ENCODE measurements around the gene MAT1A.
"Not testable (repeated sequence)": the region's sequence is repeated elsewhere in the genome, so short reads cannot be mapped to it uniquely, and the experiment has no call there.

Gene MAT1A

GRCh38 chr10:80260295-80261243 is 28.9 kb downstream of the MAT1A start:
- H3K9me3 Mint-ChIP-seq: no peaks in the 10 kb centered on the region
- H3K27ac Mint-ChIP-seq: no peak overlapping the region
- H3K4me3 Mint-ChIP-seq: no peak overlapping the region
- no peaks in the 10 kb centered on the region for H3K36me3 Mint-ChIP-seq
- peaks cover 2% of the 10 kb centered on the region for H3K27me3 Mint-ChIP-seq
- H3K4me1 Mint-ChIP-seq: no peaks in the 10 kb centered on the region

DNA sequence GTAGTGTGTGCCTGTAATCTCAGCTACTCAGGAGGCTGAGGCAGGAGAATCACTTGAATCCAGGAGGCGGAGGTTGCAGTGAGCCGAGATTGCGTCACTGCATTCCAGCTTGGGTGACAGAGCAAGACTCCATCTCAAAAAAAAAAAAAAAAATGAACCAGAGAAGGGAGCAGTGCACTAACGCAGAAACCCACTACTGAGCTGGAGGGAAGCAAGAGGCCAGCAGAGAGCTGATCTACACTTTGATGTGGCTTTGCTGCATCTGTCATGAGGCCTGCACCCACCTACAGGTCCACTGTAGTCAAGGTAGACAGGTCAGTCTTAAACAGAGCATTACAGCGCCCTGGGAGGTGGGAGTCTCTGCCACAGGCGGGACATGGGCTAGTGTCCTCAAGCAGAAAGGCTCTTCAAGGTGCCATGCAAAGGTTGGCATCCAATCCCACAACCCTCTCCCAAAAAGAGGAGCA is 30.0 kb downstream of the MAT1A start:
- no peaks in the 10 kb centered on the region for H3K4me1 Mint-ChIP-seq
- H3K27ac Mint-ChIP-seq: no peak overlapping the region
- H3K36me3 Mint-ChIP-seq: no peaks in the 10 kb centered on the region
- H3K27me3 Mint-ChIP-seq: no peaks in the 10 kb centered on the region
- H3K9me3 Mint-ChIP-seq: no peaks in the 10 kb centered on the region
- H3K4me3 Mint-ChIP-seq: no peak overlapping the region

DNA sequence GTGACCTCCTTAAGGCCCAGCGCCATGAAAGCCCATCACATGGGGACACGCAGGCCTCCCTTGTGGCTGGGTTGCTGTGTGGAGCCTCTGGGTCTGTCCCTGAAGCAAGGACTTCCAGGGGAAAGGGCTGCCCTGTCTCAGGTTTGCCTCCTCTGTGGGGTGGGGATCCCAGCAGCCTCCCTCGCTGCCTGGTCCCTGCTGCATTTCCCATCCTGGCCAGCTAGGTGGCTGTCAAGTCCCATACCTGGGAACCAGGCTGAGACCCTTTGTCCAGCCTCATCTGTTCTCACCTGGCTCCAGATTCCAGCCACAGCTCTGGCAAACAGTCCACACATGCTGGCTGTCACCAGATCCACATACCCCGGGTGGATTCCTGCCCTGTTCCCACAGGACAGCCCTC is 32.7 kb downstream of the MAT1A start:
- H3K27ac Mint-ChIP-seq, H3K36me3 Mint-ChIP-seq, H3K4me3 Mint-ChIP-seq, H3K27me3 Mint-ChIP-seq, H3K9me3 Mint-ChIP-seq, H3K4me1 Mint-ChIP-seq: not testable (repeated sequence)

DNA sequence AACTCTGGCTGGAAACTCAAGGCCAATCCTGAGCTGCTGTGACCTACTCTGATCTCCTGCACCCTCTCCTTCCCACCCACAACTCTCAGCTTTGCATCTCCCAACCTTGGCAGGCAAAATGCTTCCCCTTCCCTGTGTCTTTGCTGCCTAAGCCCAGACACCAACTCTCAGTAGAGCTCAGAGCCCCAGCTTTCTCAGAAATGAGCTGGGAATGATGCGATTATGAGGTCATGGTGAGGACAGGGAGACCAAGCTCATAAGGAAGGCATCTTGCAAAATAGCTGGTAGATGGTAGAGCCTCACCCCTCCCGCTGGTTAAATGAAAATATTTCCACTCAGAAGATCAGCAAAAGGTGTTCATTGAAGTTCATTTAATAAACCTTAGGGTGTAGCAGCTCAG is 34.7 kb downstream of the MAT1A start:
- not testable (repeated sequence) for H3K27me3 Mint-ChIP-seq, H3K4me1 Mint-ChIP-seq, H3K4me3 Mint-ChIP-seq, H3K9me3 Mint-ChIP-seq, H3K27ac Mint-ChIP-seq, H3K36me3 Mint-ChIP-seq

GRCh38 chr10:80253963-80254271 is 35.5 kb downstream of the MAT1A start:
- not testable (repeated sequence) for H3K4me3 Mint-ChIP-seq, H3K4me1 Mint-ChIP-seq, H3K27me3 Mint-ChIP-seq, H3K36me3 Mint-ChIP-seq, H3K27ac Mint-ChIP-seq, H3K9me3 Mint-ChIP-seq

GRCh38 chr10:80253266-80253962 is 36.0 kb downstream of the MAT1A start:
- H3K4me1 Mint-ChIP-seq: no peaks in the 10 kb centered on the region
- H3K27me3 Mint-ChIP-seq: no peaks in the 10 kb centered on the region
- no peaks in the 10 kb centered on the region for H3K36me3 Mint-ChIP-seq
- H3K27ac Mint-ChIP-seq: no peak overlapping the region
- H3K4me3 Mint-ChIP-seq: no peak overlapping the region
- no peaks in the 10 kb centered on the region for H3K9me3 Mint-ChIP-seq

- Mint-ChIP-seq H3K9me3 (no peaks in the 10 kb centered on the region), H3K36me3 (no peaks in the 10 kb centered on the region), H3K27me3 (no peaks in the 10 kb centered on the region), H3K4me1 (no peaks in the 10 kb centered on the region), H3K4me3 (no peak overlapping the region), H3K27ac (no peak overlapping the region)
Measured at GRCh38 chr10:80252296-80252887, 37.1 kb downstream of the MAT1A start.

GRCh38 chr10:80251703-80252280 is 37.7 kb downstream of the MAT1A start:
- H3K27me3 Mint-ChIP-seq, H3K36me3 Mint-ChIP-seq, H3K4me3 Mint-ChIP-seq, H3K4me1 Mint-ChIP-seq, H3K9me3 Mint-ChIP-seq, H3K27ac Mint-ChIP-seq: not testable (repeated sequence)

- not testable (repeated sequence) for H3K27me3 Mint-ChIP-seq
Measured at GRCh38 chr10:80250399-80250798, 39.1 kb downstream of the MAT1A start.

GRCh38 chr10:80249906-80250305 is 39.6 kb downstream of the MAT1A start:
- H3K4me3 Mint-ChIP-seq, H3K27ac Mint-ChIP-seq, H3K9me3 Mint-ChIP-seq, H3K36me3 Mint-ChIP-seq, H3K4me1 Mint-ChIP-seq, H3K27me3 Mint-ChIP-seq: not testable (repeated sequence)

More at GRCh38 chr10:80250399-80250798, 39.1 kb downstream of the MAT1A start:
- H3K9me3 Mint-ChIP-seq, H3K4me1 Mint-ChIP-seq, H3K4me3 Mint-ChIP-seq, H3K36me3 Mint-ChIP-seq, H3K27ac Mint-ChIP-seq: not testable (repeated sequence)

GRCh38 chr10:80247611-80248010 is 41.8 kb downstream of the MAT1A start:
- H3K9me3 Mint-ChIP-seq, H3K27me3 Mint-ChIP-seq, H3K4me1 Mint-ChIP-seq, H3K27ac Mint-ChIP-seq, H3K36me3 Mint-ChIP-seq, H3K4me3 Mint-ChIP-seq: not testable (repeated sequence)

DNA sequence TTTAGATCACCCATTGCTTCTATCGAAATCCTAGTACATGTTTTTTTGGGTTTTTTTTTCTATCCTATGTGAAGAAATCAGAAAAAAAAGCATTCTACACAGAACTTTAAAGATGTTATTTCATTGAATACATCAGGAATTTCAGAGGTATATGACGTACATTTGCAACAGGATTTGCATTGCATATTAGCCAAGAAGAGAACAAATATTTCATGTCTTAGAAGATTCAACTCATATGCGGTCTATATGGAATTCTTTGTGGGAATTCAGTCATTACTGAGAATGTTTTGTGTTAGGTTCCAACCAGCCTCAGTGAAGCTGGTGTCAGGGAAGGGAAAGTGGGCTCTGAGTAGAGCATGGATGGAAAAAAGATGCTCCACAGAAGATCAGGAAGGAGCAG is 45.1 kb downstream of the MAT1A start:
- not testable (repeated sequence) for H3K4me3 Mint-ChIP-seq, H3K4me1 Mint-ChIP-seq, H3K27ac Mint-ChIP-seq, H3K27me3 Mint-ChIP-seq, H3K36me3 Mint-ChIP-seq, H3K9me3 Mint-ChIP-seq

GRCh38 chr10:80242341-80242740 is 47.1 kb downstream of the MAT1A start:
- not testable (repeated sequence) for H3K27ac Mint-ChIP-seq, H3K36me3 Mint-ChIP-seq, H3K27me3 Mint-ChIP-seq, H3K4me1 Mint-ChIP-seq, H3K9me3 Mint-ChIP-seq, H3K4me3 Mint-ChIP-seq

- not testable (repeated sequence) for H3K4me1 Mint-ChIP-seq, H3K4me3 Mint-ChIP-seq, H3K9me3 Mint-ChIP-seq, H3K27me3 Mint-ChIP-seq, H3K36me3 Mint-ChIP-seq, H3K27ac Mint-ChIP-seq
Measured at GRCh38 chr10:80236457-80236856, 53.0 kb downstream of the MAT1A start.

DNA sequence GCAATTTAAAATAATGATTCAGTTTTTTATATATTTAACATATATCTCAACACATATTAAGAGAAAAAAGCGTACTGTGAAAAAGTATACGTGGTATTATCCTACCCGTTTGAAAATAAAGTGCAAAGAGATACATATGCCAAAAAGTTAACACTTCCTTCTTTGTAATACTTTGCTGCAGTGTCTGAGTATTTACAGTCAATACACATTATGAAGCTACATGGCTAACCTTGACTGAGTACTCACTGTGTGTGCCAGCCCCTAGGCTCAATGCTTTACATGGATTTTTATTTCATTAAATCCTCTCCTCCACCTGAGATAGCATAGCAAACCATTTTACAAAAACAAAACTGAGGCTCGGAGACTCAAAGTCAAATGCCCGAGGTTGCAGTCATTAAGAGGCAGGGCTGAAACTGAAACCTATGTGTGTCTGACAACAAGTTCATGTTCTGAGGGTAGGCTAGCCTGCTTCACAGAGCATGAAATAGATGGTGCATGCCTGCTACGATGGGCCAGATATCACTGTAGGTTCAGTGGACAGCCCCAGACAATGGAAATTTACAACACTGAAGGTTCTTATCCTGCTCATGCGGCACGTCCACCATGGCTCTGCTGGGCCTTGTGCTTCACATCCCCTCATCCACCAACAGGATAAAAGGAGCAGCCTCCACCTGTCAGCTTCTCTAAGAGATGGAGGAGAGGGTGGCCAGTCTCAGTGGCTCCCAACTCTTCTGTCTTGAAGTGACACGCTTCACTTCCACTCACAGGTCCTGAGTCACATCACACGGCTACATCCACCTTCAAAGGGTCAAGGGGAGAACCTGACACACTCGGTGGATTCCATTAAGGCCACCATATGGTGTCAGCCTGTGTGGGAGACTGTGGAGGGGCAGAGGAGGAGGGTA is 54.9 kb downstream of the MAT1A start:
- not testable (repeated sequence) for H3K4me1 Mint-ChIP-seq

More for the DNA sequence above, 54.9 kb downstream of the MAT1A start:
- H3K9me3 Mint-ChIP-seq, H3K36me3 Mint-ChIP-seq, H3K27me3 Mint-ChIP-seq, H3K4me3 Mint-ChIP-seq, H3K27ac Mint-ChIP-seq: not testable (repeated sequence)

Measured in activated naive CD4-positive, alpha-beta T cell treated with anti-CD3 and anti-CD28 coated beads, Interleukin-2, amount 50 U/mL, for 24 hours (primary cell).